GM23248 (cell line): ENCODE results near the gene CDK4.

Source experiments
- EZH2 ChIP-seq: fragments of 200-600 bp; sonication (generic); IDR thresholded peaks from 2 replicates; pipeline ENCODE4 v1.6.1; 2018; ENCODE audit warnings: antibody characterized with exemption, mild to moderate bottlenecking; ENCODE audit not compliant: insufficient read depth, poor library complexity, severe bottlenecking
- EZH2phosphoT487 ChIP-seq: fragments of 200-600 bp; sonication (generic); IDR thresholded peaks from 2 replicates; pipeline ENCODE4 v1.6.1; 2018; ENCODE audit warnings: antibody characterized with exemption, moderate library complexity, mild to moderate bottlenecking, low read depth; ENCODE audit not compliant: insufficient read depth

DNA sequence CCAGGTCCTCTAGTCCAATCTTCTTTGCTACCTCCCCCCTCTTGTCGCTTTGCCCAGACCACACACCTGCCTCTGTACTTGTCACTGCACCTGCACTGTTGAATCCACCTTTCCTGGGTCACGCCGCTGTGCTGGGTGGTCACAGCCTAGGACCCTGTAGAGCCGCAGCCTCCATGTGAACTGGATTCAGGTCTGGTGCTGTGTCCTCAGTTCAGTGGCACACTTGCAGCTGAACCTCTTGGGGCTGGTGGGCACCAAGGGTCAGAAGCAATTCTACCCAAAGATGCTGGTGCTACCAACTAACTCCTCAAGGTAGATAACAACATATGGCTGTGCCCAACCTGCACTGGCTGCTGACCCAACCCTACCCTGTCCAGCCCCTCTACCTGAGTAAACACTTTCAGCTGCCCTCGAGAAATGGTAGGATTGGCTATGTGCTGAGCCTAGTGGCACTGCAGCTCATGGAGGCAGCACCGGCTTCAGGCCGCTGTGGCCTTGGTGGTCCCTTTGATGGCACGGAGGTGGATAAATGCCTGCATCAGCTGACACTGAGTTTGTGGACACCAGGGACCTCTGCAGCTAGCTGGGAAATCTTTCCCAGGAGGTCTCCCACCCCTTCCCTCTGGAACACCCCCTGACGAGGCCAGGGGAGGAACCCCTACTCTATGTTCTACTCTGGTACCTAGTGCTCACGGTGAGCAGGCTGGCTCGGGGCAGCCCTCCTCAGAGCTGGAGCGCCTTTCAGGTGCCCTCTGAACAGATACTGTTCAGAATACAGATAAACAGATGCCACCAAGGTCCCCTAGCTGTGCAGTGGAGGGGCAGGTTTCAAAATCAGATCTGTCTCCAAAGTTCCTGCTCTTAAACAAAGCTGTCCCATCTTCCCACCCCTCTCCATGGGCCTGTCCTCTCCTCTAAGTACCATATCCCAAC, 27.8 kb downstream of the CDK4 start:
- TF ChIP-seq EZH2 (no peak), EZH2phosphoT487 (no peak)
